SK-N-SH treated with all-trans-retinoic acid at 6 μM for 48 hours (cell line): ENCODE data around the gene ATP2C1.
A peak's percentile ranks its signal among the peaks of the same experiment; 100 is the strongest.

Experiments used
- ATAC-seq: fragments of 200-7000 bp; cut with Tn5 transposase; 3 replicates; pipeline ENCODE4 v1.9.1; 2020; ENCODE audit warnings: mild to moderate bottlenecking, moderate library complexity
- ESRRG ChIP-seq: fragments of 250-450 bp; sonication (Bioruptor Pico); IDR thresholded peaks from 2 replicates; pipeline ENCODE4 v1.6.1; 2021; ENCODE audit warnings: mild to moderate bottlenecking
- GLIS3 ChIP-seq: fragments of 250-450 bp; sonication (Bioruptor Pico); IDR thresholded peaks from 2 replicates; pipeline ENCODE4 v1.5.0; 2020; ENCODE audit warnings: mild to moderate bottlenecking, moderate library complexity
- ISL1 ChIP-seq: fragments of 250-450 bp; sonication (Bioruptor Pico); IDR thresholded peaks from 2 replicates; pipeline ENCODE4 v2.1.2; 2022; ENCODE audit warnings: mild to moderate bottlenecking, moderate library complexity
- PPARA ChIP-seq: fragments of 250-450 bp; sonication (Bioruptor Pico); IDR thresholded peaks from 2 replicates; pipeline ENCODE4 v1.5.0; 2020; ENCODE audit warnings: mild to moderate bottlenecking, borderline replicate concordance
- RARB ChIP-seq: fragments of 250-450 bp; sonication (Bioruptor Pico); IDR thresholded peaks from 2 replicates; pipeline ENCODE4 v1.8.0; 2021; ENCODE audit warnings: mild to moderate bottlenecking, moderate library complexity
- SNAI2 ChIP-seq: fragments of 250-450 bp; sonication (Bioruptor Pico); IDR thresholded peaks from 2 replicates; pipeline ENCODE4 v1.5.0; 2020; ENCODE audit warnings: mild to moderate bottlenecking, moderate library complexity
- TCF4 ChIP-seq: fragments of 250-450 bp; sonication (Bioruptor Pico); IDR thresholded peaks from 2 replicates; pipeline ENCODE4 v1.8.0; 2021; ENCODE audit warnings: mild to moderate bottlenecking, moderate library complexity, borderline replicate concordance
- TOX ChIP-seq: fragments of 250-450 bp; sonication (Bioruptor Pico); IDR thresholded peaks from 2 replicates; pipeline ENCODE4 v1.8.0; 2021; ENCODE audit warnings: mild to moderate bottlenecking, moderate library complexity, borderline replicate concordance
- ZC3H10 ChIP-seq: fragments of 250-450 bp; sonication (Bioruptor Pico); IDR thresholded peaks from 2 replicates; pipeline ENCODE4 v1.5.1; 2021; ENCODE audit warnings: mild to moderate bottlenecking, moderate library complexity
- ZFP30 ChIP-seq: fragments of 450-650 bp; formaldehyde crosslinking; IDR thresholded peaks from 2 replicates; pipeline ENCODE4 v1.5.0; 2022; ENCODE audit warnings: mild to moderate bottlenecking, moderate library complexity
- ZNF565 ChIP-seq: fragments of 450-650 bp; formaldehyde crosslinking; conservative IDR thresholded peaks from 2 replicates; pipeline ENCODE4 v1.5.0; 2020; ENCODE audit warnings: low read depth, mild to moderate bottlenecking, moderate library complexity
- ZNF70 ChIP-seq: fragments of 450-650 bp; formaldehyde crosslinking; IDR thresholded peaks from 2 replicates; pipeline ENCODE4 v1.5.0; 2020; ENCODE audit warnings: mild to moderate bottlenecking, moderate library complexity
- ZNF8 ChIP-seq: fragments of 450-650 bp; formaldehyde crosslinking; IDR thresholded peaks from 2 replicates; pipeline ENCODE4 v1.5.0; 2020; ENCODE audit warnings: mild to moderate bottlenecking, moderate library complexity
- TF ChIP-seq, protein P1 (sequence below): fragments of 250-450 bp; sonication (Bioruptor Pico); IDR thresholded peaks from 2 replicates; pipeline ENCODE4 v1.8.0; 2021; ENCODE audit warnings: low read depth, mild to moderate bottlenecking, moderate library complexity, borderline replicate concordance
- TF ChIP-seq, protein P2 (sequence below): fragments of 250-450 bp; sonication (Bioruptor Pico); IDR thresholded peaks from 2 replicates; pipeline ENCODE4 v1.5.1; 2021; ENCODE audit warnings: mild to moderate bottlenecking, moderate library complexity
- TF ChIP-seq, protein P3 (sequence below): fragments of 250-450 bp; sonication (Bioruptor Pico); IDR thresholded peaks from 2 replicates; pipeline ENCODE4 v1.8.0; 2020; ENCODE audit warnings: mild to moderate bottlenecking, moderate library complexity, borderline replicate concordance
- TF ChIP-seq, protein P4 (sequence below): fragments of 250-450 bp; sonication (Bioruptor Pico); IDR thresholded peaks from 2 replicates; pipeline ENCODE4 v1.5.0; 2020; ENCODE audit warnings: mild to moderate bottlenecking, moderate library complexity
- TF ChIP-seq, protein P5 (sequence below): fragments of 250-450 bp; sonication (Bioruptor Pico); IDR thresholded peaks from 2 replicates; pipeline ENCODE4 v1.5.1; 2020; ENCODE audit warnings: low read depth, mild to moderate bottlenecking, moderate library complexity

ATP2C1 gene

DNA sequence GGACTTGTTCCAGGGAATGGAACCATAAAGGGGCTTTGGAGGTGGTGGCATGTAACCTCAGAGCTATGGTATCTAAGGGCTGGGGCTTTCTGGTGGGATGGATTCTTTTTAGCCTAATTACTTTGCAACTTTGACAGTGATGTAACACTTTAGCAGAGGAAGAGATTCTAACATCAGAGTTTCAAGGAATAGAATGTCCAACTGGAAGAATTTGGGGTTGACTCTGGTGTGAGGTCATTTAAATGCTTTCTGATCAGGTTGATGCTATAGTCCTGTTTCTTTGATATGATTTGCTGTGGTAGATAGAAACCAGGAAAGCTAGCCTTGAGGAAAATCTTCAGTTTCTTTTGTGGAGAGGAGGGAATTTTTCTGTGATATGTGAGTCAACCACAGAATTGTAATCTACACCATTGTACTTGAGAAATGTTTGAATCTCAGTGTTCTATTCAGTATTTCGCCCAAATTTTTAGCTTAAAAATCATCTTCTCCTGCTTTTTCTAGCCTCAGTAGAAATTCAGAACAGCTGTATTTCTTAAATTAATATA, 40.0 kb downstream of the ATP2C1 start:
- TF ChIP-seq PPARA (CRISPR knock-in tag), result no peak
- ATAC-seq, result peak; percentile 28

DNA sequence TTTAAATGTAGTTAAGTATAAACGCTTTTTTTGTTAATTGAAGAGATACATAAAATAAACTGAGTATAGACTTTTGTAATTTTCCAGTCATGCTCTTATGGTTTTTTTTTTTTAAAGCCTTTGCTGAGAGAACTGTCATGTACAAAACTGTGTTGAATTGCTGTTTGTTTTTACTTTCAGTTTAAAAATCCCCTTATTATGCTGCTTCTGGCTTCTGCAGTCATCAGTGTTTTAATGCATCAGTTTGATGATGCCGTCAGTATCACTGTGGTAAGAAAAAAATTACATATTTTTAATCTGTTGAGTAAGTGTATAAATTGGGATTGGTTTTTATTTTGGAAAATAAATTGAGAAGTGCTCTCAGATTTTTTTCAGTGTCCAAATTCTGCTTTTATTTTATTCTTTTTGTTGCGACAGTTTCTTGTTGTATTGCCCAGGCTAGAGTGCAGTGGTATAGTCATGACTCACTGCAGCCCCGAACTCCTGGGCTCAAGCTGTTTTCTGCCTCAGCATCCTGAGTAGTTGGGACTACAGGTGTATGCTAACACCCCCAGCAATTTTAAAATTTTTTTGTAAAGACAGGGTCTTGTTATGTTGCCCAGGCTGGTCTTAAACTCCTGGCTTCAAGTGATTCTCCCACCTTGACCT, 40.7 kb downstream of the ATP2C1 start:
- ATAC-seq, result no peak
- TF ChIP-seq, protein P1, sequence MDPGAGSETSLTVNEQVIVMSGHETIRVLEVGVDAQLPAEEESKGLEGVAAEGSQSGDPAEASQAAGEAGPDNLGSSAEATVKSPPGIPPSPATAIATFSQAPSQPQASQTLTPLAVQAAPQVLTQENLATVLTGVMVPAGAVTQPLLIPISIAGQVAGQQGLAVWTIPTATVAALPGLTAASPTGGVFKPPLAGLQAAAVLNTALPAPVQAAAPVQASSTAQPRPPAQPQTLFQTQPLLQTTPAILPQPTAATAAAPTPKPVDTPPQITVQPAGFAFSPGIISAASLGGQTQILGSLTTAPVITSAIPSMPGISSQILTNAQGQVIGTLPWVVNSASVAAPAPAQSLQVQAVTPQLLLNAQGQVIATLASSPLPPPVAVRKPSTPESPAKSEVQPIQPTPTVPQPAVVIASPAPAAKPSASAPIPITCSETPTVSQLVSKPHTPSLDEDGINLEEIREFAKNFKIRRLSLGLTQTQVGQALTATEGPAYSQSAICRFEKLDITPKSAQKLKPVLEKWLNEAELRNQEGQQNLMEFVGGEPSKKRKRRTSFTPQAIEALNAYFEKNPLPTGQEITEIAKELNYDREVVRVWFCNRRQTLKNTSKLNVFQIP (CRISPR knock-in tag), result no peak
- TF ChIP-seq, protein P2, sequence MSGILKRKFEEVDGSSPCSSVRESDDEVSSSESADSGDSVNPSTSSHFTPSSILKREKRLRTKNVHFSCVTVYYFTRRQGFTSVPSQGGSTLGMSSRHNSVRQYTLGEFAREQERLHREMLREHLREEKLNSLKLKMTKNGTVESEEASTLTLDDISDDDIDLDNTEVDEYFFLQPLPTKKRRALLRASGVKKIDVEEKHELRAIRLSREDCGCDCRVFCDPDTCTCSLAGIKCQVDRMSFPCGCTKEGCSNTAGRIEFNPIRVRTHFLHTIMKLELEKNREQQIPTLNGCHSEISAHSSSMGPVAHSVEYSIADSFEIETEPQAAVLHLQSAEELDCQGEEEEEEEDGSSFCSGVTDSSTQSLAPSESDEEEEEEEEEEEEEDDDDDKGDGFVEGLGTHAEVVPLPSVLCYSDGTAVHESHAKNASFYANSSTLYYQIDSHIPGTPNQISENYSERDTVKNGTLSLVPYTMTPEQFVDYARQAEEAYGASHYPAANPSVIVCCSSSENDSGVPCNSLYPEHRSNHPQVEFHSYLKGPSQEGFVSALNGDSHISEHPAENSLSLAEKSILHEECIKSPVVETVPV (CRISPR knock-in tag), result no peak
- TF ChIP-seq SNAI2 (no peak), ZC3H10 (no peak), ZFP30 (CRISPR knock-in tag) (no peak), ZNF565 (CRISPR knock-in tag) (no peak), PPARA (CRISPR knock-in tag) (no peak), ZNF8 (CRISPR knock-in tag) (no peak), ZNF70 (CRISPR knock-in tag) (no peak), TCF4 (CRISPR knock-in tag) (no peak), GLIS3 (CRISPR knock-in tag) (no peak), RARB (CRISPR knock-in tag) (no peak), ESRRG (CRISPR knock-in tag) (no peak)
- TF ChIP-seq, protein P3, sequence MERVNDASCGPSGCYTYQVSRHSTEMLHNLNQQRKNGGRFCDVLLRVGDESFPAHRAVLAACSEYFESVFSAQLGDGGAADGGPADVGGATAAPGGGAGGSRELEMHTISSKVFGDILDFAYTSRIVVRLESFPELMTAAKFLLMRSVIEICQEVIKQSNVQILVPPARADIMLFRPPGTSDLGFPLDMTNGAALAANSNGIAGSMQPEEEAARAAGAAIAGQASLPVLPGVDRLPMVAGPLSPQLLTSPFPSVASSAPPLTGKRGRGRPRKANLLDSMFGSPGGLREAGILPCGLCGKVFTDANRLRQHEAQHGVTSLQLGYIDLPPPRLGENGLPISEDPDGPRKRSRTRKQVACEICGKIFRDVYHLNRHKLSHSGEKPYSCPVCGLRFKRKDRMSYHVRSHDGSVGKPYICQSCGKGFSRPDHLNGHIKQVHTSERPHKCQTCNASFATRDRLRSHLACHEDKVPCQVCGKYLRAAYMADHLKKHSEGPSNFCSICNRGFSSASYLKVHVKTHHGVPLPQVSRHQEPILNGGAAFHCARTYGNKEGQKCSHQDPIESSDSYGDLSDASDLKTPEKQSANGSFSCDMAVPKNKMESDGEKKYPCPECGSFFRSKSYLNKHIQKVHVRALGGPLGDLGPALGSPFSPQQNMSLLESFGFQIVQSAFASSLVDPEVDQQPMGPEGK (CRISPR knock-in tag), result no peak
- TF ChIP-seq, protein P4, sequence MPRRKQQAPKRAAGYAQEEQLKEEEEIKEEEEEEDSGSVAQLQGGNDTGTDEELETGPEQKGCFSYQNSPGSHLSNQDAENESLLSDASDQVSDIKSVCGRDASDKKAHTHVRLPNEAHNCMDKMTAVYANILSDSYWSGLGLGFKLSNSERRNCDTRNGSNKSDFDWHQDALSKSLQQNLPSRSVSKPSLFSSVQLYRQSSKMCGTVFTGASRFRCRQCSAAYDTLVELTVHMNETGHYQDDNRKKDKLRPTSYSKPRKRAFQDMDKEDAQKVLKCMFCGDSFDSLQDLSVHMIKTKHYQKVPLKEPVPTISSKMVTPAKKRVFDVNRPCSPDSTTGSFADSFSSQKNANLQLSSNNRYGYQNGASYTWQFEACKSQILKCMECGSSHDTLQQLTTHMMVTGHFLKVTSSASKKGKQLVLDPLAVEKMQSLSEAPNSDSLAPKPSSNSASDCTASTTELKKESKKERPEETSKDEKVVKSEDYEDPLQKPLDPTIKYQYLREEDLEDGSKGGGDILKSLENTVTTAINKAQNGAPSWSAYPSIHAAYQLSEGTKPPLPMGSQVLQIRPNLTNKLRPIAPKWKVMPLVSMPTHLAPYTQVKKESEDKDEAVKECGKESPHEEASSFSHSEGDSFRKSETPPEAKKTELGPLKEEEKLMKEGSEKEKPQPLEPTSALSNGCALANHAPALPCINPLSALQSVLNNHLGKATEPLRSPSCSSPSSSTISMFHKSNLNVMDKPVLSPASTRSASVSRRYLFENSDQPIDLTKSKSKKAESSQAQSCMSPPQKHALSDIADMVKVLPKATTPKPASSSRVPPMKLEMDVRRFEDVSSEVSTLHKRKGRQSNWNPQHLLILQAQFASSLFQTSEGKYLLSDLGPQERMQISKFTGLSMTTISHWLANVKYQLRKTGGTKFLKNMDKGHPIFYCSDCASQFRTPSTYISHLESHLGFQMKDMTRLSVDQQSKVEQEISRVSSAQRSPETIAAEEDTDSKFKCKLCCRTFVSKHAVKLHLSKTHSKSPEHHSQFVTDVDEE (CRISPR knock-in tag), result no peak

DNA sequence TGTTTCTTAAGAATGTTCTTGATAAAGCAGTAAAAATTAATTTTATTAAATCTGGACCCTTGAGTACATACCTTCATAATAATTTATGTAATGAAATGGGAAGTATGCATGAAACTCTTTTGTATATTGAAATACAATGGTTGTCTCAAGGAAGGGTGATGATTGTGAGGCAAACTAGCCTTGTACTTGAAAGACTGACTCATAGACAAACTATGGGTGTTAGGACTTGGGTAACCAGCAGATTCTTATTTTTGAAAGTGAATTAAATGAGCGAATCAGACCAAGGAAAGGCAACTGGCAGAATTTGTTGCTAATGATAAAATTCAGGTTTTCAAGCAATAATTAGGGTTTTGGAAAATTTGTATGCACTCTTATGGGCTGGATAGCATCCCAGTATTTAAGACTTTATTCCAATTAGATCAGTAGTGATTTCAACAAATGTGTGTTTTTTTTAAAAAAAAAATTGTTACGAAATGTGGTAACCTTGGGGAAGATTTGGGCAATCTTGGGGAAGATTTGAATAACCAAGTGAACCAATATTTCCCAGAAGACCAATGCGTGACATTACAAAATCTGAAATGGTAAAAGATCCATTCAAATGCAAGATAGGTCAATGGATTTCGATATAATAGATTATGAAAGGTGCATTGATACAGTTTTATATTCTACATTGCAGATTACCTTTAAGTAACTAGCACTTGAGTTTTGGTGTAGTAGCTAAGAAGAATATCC, 42.0 kb downstream of the ATP2C1 start:
- no peak for ATAC-seq
- TF ChIP-seq PPARA (CRISPR knock-in tag), result no peak
- TF ChIP-seq SNAI2, result no peak
- TF ChIP-seq, protein P4 (CRISPR knock-in tag), result no peak
- TF ChIP-seq, protein P1 (CRISPR knock-in tag), result no peak
- TF ChIP-seq, protein P3 (CRISPR knock-in tag), result no peak
- no peak for TF ChIP-seq TCF4 (CRISPR knock-in tag)
- no peak for TF ChIP-seq ZFP30 (CRISPR knock-in tag)
- no peak for TF ChIP-seq ISL1
- no peak for TF ChIP-seq TOX (CRISPR knock-in tag)
- TF ChIP-seq, protein P5, sequence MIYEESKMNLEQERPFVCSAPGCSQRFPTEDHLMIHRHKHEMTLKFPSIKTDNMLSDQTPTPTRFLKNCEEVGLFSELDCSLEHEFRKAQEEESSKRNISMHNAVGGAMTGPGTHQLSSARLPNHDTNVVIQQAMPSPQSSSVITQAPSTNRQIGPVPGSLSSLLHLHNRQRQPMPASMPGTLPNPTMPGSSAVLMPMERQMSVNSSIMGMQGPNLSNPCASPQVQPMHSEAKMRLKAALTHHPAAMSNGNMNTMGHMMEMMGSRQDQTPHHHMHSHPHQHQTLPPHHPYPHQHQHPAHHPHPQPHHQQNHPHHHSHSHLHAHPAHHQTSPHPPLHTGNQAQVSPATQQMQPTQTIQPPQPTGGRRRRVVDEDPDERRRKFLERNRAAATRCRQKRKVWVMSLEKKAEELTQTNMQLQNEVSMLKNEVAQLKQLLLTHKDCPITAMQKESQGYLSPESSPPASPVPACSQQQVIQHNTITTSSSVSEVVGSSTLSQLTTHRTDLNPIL (CRISPR knock-in tag), result no peak
- no peak for TF ChIP-seq ESRRG (CRISPR knock-in tag)
- no peak for TF ChIP-seq RARB (CRISPR knock-in tag)
- TF ChIP-seq ZNF8 (CRISPR knock-in tag), result no peak
